NCI-H2196 treated with DMSO at 0.1 percent for 48 hours (cell line): ENCODE measurements around the gene C1QTNF4.
"Not testable (repeated sequence)": the region's sequence is repeated elsewhere in the genome, so short reads cannot be mapped to it uniquely, and the experiment has no call there.

Experiments used
- DNase-seq: peaks from one replicate; lab custom pipeline; 2025; ENCODE audit not compliant: unreplicated experiment; lab: John Stamatoyannopoulos, UW

Gene C1QTNF4

DNA sequence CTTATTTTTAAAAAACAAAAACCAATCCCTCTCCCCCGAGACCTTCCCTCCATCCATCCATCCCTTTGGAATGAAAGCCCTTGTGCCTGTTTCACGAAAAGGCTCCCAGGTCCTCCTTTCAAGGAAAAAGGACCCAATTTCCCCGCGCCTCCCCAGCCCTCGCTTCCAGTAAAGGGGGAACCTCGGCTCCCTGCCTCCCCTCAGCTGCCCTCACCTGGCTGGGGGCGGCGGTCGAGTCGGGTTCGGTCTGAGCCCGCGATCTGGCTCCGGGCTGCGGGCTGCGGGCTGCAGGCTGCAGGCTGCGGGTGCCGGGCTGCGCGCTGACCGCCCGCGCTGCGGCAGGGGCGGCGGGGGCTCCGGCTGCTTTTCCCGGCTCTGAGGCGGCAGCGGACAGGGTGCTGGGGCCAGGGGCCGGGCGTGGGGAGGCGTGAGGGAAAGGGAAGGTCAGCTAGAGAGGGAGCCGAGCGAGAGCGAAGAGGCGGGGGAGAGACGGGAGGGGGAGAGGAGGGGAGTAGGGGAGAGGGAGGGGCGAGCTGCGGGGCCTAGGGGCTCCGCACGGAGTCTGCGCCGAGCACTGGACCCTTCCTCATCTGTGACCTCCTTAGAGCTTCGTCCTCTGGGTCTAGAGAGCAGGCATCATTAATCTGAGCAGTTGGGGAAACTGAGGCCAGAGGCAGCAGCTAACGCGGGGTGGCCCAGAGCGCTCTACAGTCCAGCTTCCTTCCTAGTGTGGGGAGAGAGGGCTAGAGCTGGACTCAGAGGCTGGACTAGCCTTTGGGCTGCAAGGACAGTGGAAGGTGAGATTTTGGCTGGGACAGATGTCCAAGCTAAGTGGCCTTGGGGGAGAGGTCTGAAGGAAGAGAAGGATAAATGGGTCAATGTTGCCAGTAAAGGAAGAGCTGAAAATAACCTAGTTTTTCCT lies at the start of gene C1QTNF4:
Gene C1QTNF4 (minus strand): TSS at position 478 of the 922 bp plus-strand sequence. CDS start 3,601 bp downstream, outside the sequence.
- DNase-seq = no peak

DNA sequence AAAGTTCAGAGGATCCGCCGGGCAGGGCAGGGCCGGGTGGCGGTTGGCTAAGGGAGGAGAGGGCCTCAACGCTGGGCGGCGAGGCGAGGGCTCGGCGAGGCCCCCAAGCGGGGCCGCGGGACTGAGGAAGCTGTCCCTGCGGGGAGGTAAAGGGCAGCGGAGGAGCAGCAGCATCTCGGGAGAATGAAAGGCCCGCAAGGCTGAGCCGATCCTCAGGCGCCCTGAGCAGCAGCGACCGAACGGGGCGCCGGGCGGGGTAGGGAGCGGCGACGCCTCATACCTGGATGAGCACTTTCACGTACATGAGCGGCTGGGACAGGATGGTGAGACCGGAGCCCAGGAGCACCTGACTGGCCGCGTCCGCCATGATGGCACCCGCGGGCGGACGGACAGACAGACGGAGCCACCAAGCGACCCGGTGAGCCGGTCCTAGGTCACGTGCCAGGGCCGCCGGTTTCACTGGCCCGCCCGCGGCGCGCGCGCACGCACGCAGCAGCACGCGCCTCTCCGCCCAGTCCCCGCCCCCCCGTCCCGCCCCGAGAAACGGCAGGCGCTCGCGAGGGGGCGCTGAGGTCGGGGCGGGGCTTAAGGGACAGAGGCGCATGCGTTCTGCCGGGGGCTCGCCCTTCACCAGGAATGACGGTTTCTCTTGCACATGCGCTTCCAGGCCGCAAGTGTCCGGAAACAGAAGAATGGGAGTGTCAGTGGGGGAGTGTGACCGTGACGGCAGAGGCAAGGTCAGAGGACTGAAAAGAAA lies 48.1 kb upstream of the C1QTNF4 start, which contains the start of gene MTCH2:
Gene MTCH2 (minus strand): TSS at position 461 of the 757 bp plus-strand sequence. CDS start 94 bp downstream, at position 367.
- DNase-seq = peak; percentile 95

DNA sequence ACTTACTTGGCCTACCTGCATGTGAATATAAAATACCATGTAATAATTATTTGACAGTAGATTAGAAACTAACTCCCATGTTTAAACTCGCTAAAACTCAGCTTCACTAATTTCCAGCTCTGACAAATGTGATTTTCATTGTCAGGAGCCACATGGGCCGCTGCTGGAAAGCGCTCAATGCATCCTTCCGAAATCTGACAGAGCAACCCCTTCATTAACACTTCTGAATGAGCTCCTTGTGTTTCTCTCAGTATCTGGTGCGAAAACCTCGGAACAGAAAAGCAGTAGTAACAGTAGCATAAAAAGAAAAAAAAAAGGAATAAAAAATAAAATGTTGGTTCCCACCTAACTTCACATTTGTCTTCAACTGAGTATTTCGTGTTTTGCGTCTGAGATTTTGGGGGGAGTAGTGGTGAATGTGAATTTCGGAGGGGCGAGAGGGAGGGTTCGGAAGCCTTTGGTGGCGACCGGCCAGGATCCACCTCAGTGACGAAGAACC lies 47.4 kb upstream of the C1QTNF4 start:
- no peak for DNase-seq

DNA sequence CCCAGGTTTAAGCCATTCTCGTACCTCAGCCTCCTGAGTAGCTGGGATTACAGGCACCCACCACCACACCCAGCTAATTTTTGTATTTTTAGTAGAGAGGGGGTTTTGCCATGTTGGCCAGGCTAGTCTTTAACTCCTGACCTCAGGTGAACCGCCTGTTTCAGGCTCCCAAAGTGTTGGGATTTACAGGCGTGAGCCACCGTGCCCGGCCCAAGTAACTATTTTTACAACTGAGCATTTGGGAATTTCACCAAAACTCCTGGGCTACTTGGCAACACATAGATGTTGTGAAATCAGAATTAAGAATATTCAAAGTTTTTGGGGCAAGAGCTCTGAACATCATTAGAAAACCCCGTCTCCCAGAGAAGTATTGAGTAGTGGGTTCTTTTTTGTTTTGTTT lies 46.3 kb upstream of the C1QTNF4 start:
- DNase-seq = not testable (repeated sequence)

DNA sequence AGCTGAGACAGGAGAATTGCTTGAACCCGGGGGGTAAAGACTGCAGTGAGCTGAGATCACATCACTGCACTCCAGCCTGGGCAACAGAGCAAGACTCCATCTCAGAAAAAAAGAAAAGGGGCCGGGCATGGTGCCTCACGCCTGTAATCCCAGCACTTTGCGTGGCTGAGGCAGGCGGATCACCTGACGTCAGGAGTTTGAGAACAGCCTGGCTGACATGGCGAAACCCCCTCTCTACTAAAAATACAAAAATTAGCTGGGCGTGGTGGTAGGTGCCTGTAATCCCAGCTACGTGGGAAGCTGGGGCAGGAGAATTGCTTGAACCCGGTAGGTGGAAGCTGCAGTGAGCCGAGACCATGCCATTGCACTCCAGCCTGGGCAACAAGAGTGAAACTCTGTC lies 42.1 kb upstream of the C1QTNF4 start:
- not testable (repeated sequence) for DNase-seq

DNA sequence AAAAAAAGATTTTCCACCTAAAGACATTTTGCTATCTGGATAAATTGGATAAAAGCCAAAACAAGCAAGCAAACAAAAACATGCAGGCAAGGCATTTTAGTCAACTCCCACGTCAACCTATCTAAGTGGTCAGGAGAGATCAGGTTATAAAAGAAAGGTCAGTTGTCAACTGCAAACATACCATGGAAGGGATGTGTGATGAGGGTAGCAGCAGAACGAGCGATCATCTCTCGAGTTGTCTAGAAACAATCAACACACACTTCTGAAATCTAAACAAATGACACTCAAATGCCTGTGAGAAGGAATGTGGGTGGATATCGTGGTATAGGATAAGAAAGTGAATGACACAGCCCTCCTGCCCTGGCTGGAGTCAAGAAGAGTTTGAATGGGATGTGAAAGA lies 37.3 kb upstream of the C1QTNF4 start:
- DNase-seq = no peak

DNA sequence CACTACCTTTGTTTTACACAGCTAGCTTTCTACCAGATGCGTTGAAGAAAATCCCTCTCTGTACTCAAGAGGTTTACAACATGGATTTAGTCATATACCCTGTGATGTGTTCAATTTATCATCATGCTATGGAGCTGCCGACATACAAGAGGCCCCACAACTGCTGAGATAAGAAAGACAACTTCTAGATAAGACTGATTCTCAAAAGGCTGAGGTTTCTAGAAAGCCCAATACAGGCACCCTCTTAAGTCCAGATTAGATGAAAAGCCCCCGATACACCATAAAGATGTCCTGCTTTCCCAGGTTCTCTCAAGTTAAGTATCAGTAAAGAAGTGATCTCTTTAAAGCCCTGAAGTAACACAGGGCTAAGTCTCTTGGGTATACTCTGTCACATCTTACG lies 33.8 kb upstream of the C1QTNF4 start:
- no peak for DNase-seq

DNA sequence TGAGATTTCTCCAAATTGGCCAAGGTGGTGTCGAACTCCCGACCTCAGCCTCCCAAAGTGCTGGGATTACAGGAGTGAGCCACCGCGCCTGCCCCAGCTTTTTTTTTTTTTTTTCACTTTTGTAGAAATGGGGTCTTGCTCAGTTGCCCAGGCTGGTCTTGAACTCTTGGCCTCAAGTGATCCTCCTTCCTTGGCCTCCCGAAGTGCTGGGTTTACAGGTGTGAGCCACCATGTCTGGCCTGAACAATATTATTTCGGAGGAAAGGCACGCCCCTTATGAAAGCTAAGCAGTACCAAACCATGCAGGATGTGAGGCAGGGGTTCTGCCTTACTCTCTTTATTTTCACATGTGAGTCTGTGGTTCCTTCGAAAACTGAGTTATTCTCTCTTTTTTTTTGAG lies 32.0 kb upstream of the C1QTNF4 start:
- no peak for DNase-seq

DNA sequence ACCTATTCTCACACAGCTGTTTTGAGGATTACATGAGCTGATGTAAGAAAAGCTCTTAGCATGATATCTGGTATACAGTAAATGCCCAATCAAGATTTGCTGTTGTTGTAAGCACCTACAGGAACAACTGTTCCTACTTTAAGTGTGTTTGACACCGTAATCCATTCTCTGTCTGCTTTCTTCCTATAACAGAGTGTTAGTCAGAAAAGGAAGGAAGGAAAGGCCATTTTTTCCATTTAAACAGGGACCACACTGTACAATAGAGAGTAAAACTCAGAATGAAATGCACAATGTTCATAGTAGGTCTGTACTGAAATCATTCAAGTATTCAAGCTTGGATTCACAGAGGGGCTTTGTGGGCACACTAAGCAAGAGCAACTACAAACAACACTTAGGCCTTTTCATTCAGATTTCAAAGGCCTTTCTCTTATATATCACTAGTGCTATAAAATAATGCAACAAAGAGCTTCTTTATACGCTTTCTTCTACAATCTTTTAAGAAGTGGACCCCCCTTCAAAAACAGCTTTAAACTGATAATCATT lies 26.7 kb upstream of the C1QTNF4 start:
- no peak for DNase-seq

DNA sequence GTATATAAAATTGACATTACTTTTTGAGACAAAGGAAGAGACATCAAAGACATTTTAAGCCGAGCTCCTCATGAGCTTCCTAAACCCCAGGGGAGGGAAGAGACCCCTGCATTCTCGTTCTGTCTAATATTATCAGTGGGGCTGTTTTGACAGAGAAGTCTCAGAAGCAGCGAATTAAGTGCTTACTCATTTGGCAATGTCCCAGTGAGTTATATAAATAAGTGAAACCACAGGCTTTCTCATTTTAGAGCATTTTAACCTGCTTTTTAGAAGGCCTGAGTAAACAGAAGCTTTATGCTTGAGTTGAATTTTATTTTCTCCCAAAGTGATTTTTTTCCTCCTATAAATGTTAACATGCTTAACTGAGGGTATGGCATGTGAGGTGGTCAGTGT lies 23.2 kb upstream of the C1QTNF4 start:
- no peak for DNase-seq

DNA sequence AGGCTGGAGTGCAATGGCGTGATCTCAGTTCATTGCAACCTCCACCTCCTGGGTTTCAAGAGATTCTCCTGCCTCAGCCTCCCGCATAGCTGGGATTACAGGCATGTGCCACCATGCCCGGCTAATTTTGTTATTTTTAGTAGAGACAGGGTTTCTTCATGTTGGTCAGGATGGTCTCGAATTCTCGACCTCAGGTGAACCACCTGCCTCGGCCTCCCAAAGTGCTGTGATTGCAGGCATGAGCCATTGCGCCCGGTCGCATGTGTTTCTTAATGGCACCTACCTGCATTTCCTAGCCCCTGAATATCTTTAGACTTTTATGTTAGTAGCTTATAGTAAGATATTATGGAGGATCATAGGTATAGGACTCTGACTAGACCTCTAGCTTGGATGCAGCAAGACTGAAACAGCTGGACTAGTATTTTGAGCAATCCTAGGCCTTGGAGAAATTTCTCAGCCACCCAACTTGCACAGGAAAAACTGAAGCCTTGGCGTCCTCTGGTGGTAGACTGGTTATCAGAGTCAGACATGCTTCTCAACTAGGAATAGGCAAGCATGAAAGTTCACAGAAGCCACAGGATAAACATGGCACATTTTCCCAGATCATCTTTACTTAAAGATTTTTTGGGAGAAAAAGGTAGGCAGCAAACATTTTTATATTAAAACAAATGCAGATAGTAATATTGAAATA lies 22.7 kb upstream of the C1QTNF4 start:
- peak; percentile 27 for DNase-seq

DNA sequence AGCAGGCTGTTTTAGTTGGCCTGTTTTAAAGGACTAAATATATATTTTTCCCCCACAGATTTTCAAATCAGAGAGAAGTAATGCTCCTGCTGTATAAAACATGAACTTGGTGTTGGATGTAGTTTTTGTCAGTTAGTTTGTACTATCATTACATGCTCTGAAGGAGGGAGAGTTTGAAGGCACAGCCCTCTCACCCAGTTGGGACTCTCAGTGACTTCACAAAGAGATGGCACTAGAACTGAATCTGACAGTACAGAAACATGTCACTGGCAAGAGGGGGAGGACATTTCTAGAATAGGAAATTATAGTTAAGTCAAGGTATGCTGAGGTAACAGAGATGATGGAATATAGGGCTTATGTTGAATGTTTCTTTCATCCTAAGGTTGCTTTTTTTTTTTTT lies 21.0 kb upstream of the C1QTNF4 start:
- no peak for DNase-seq

DNA sequence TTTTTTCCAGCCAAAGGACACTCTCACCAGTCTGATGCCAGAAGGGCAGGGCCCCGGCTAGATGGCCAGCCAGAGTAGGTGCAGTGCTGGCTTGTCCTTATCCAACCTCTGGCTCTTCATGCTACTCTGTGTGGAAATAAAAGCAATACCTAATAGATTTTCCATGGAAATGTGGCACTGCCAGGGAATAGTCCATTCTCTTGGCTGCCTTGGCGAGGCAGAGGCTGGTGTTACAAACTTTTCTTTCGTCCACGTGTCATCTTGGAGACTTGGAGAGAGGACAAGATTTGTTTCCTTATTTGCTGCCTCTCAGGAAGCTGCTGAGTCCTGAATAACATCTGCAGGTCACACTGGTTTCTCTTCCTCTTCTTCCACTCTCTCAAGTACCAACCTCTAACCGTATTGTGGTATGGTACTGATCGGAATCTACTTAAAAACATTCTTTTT lies 17.2 kb upstream of the C1QTNF4 start:
- DNase-seq = no peak

DNA sequence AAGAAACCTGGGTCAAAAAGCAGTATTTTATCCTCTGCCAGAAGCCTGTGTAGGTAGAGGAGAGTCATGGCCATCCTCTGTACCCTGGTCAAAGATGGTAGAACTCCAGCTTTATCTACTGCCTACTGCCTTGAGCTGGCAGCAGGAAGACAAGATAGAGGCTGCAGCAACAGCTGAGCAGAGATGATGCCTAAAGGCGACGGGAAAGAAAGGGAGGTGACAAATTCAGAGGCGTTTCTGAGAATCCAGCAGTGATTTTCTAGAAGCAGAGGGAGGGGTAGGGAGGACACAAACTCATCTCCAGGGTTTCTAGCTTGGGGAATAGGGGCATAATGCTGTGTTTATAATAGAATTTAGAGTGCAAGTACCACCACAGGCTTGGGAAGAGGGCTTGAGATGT lies 15.5 kb upstream of the C1QTNF4 start:
- DNase-seq = no peak

DNA sequence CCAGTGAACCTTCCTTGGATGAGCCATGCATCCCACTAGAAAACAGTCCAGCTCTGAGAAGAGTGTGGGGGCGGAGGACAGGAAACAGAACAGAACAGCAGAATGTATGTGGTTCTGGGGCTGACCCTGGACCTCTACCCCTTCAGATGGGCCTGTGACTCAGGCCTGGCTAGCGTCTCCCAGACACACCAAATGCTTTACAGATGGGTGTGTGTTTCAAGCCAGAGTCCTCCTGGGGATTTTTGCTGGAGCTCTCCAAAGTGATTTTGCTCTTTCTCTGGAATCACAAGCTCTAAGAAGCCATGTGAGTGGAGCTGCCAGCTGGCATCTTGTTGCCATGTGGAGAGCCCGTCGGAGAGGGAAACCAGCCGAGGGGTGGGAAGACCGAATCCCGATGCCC lies 13.2 kb upstream of the C1QTNF4 start:
- DNase-seq = no peak

DNA sequence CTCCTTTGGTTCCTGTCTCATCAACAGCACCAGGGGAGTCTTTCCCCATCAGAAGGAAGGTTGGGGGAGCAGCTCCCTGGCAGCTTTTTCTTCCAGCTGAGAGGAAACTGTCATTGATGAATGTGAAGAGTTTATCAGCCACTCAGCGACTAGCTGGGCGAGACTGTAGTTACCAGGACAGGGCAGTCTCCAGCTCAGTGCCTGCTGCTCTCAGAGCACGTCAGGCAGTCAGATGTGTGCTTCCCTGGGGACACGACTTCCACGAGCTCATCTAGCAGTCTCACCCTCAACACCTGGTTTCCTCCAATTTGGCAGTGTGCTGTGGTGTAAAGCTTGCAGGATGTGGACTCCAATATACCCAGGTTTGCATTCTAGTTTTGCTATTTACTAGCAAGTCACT lies 12.5 kb upstream of the C1QTNF4 start:
- no peak for DNase-seq

DNA sequence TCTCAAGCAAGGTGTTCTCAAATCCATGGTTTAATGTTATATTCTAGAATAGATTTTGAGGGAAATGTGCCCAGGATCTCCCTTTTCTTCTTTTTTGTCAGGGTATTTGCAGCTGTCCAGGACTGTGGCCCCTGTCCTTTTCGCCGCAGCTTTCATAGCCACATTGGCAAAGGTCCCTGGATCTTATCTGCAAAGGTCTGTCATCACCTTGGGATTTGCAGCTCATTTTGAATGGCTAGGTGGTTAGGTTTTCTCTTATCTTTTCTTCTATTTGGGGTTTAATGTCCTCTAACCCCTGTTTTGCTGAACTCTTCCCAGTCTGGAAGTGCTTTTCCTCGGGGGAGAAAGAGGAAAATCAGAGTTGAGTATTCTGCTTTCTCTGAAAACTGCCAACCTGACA lies 11.7 kb upstream of the C1QTNF4 start:
- no peak for DNase-seq

DNA sequence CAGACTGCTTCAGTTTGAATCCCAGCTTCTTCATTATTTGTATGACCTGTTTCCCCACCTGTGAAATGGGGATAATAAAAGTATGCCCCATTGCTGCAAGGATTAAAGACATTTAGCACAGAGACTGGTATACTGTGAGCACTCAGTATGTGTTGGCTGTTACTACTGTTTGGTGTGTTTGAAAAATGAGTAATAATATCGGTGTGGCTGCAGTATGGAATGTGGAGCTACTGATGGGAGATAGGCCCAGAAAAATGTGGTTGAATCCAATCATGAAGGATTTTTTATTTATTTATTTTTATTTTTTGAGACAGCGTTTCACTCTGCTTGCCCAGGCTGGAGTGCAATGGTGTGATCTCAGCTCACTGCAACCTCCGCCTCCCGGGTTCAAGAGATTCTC lies 9.1 kb upstream of the C1QTNF4 start:
- no peak for DNase-seq

DNA sequence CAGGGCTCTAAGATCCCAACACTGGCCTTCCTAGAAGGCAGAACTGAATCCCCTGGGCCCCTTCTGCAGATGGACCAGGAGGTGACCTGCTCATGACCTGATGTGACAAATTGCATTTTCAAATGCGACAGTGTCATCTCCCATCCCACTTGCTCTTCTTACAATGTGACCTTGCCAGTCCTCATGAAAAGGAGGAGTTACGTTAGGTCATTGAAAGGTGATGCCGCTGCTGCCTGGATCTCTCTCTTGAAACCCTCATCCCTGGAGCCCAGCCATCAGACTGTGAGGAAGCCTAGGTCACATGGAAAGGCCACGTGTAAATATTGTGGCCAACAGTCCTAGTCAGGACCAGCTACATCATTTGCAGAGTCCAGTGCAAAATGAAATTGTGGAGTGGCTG lies 5.7 kb upstream of the C1QTNF4 start:
- peak; percentile 38 for DNase-seq

DNA sequence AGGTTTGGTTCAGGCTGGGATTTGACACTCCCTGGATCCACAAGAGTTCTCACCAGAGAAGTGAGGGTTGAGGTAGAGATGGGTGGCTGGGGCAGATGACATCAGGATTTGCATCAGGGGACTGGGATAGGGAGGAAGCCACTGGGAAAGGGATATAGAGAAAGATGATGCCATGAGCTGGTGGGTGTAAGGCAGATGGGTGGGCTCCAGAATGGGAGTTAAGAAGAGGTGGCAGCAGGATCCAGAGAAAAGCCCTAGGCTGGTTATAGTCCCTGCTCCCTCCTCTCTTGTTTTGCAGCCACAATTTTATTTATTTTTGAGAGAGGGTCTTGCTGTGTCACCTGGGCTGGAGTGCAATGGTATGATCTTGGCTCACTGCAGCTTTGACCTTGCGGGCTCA lies 1.8 kb upstream of the C1QTNF4 start:
- DNase-seq = no peak

DNA sequence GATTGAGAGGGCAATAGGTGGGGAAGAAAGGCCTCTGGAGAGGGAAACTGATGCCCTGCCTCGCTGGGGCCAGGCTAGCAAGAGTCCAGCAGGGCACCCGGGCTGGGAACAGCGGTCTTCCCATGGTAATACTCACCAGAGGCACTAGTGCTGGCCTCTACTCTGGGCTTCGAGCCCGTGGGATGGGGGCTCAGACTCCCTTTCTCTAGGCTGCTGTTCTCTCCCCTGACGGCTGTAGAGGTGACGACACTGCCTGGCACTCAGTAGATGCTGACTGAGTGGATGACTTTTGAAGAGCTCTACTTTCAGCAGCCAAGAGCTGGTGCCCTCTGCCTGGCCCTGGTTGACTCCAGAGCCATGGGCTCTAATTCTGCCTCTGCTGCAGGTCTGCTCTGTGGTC lies 818 bp upstream of the C1QTNF4 start:
- DNase-seq = no peak
